ENCODE results near the gene PCDHGB5.
A peak's percentile ranks its signal among the peaks of the same experiment; 100 is the strongest.
"Not testable (repeated sequence)": the region's sequence is repeated elsewhere in the genome, so short reads cannot be mapped to it uniquely, and the experiment has no call there.

The PCDHGB5 gene

GRCh38 chr5:141399555-141400258 lies 2.0 kb downstream of the PCDHGB5 start:
- ChIA-PET POLR2A (no interaction called here), CTCF (no interaction called here)
- no peak for DNase-seq (ENCODE audit: extremely low spot score)
- TF ChIP-seq NFRKB (IDR thresholded peaks at IDR 0.05) (no peak), BHLHE40 (IDR thresholded peaks at IDR 0.05; ENCODE audit: borderline replicate concordance) (no peak), FOXA1 (IDR thresholded peaks at IDR 0.05) (no peak), L3MBTL2 (conservative IDR thresholded peaks at IDR 0.05) (no peak), CTBP1 (IDR thresholded peaks at IDR 0.05; ENCODE audit: borderline replicate concordance) (no peak), FOXM1 (IDR thresholded peaks at IDR 0.05; ENCODE audit: borderline replicate concordance) (no peak), ARNT (IDR thresholded peaks at IDR 0.05) (no peak), TARDBP (IDR thresholded peaks at IDR 0.05) (no peak), SUZ12 (IDR thresholded peaks at IDR 0.05) (no peak), FOXK2 (IDR thresholded peaks at IDR 0.05) (no peak), SP1 (IDR thresholded peaks at IDR 0.05) (no peak), HDGF (IDR thresholded peaks at IDR 0.05; ENCODE audit: borderline replicate concordance) (no peak), ELF4 (IDR thresholded peaks at IDR 0.05) (no peak), LEF1 (IDR thresholded peaks at IDR 0.05; ENCODE audit: borderline replicate concordance) (no peak)

- TF ChIP-seq FOXK2 (IDR thresholded peaks at IDR 0.05): no peak
- TF ChIP-seq CTBP1 (IDR thresholded peaks at IDR 0.05; ENCODE audit: borderline replicate concordance): no peak
- no peak for TF ChIP-seq SP1 (IDR thresholded peaks at IDR 0.05)
- no peak for TF ChIP-seq PKNOX1 (IDR thresholded peaks at IDR 0.05)
- no peak for TF ChIP-seq HDGF (IDR thresholded peaks at IDR 0.05; ENCODE audit: borderline replicate concordance)
- no peak for TF ChIP-seq ELF4 (IDR thresholded peaks at IDR 0.05)
- no peak for TF ChIP-seq ZNF384 (IDR thresholded peaks at IDR 0.05)
- TF ChIP-seq TARDBP (IDR thresholded peaks at IDR 0.05): no peak
- no peak for TF ChIP-seq ARNT (IDR thresholded peaks at IDR 0.05)
- TF ChIP-seq LEF1 (IDR thresholded peaks at IDR 0.05; ENCODE audit: borderline replicate concordance): no peak
- no peak for TF ChIP-seq FOXM1 (IDR thresholded peaks at IDR 0.05; ENCODE audit: borderline replicate concordance)
- no peak for TF ChIP-seq BHLHE40 (IDR thresholded peaks at IDR 0.05; ENCODE audit: borderline replicate concordance)
- peak; percentile 39 for DNase-seq (ENCODE audit: extremely low spot score)
- POLR2A ChIA-PET: no interaction called here
- CTCF ChIA-PET: no interaction called here
These were observed 5.0 kb downstream of the PCDHGB5 start, which contains the start of gene PCDHGA9 for GRCh38 chr5:141402553-141403243. Gene PCDHGA9 (plus strand): TSS chr5:141402778. CDS start chr5:141402953, 175 bp downstream.

GRCh38 chr5:141403387-141403786 lies 5.6 kb downstream of the PCDHGB5 start:
- TF ChIP-seq LEF1 (IDR thresholded peaks at IDR 0.05; ENCODE audit: borderline replicate concordance) (no peak), L3MBTL2 (conservative IDR thresholded peaks at IDR 0.05) (no peak)
- no peak for DNase-seq (ENCODE audit: extremely low spot score)
- CTCF ChIA-PET: no interaction called here
- POLR2A ChIA-PET: no interaction called here

- DNase-seq (ENCODE audit: extremely low spot score); CTCF ChIA-PET; POLR2A ChIA-PET: not testable (repeated sequence)
These were observed 10.2 kb downstream of the PCDHGB5 start, which contains the start of gene PCDHGB6 for GRCh38 chr5:141407790-141408505. Gene PCDHGB6 (plus strand): TSS chr5:141408021. CDS start chr5:141408203, 182 bp downstream.

GRCh38 chr5:141409598-141410306 lies 12.0 kb downstream of the PCDHGB5 start:
- no peak for DNase-seq (ENCODE audit: extremely low spot score)
- CTCF ChIA-PET: no interaction called here
- POLR2A ChIA-PET: no interaction called here
- TF ChIP-seq SUZ12 (IDR thresholded peaks at IDR 0.05): no peak

GRCh38 chr5:141411575-141411974 lies 13.8 kb downstream of the PCDHGB5 start:
- no peak for DNase-seq (ENCODE audit: extremely low spot score)
- ChIA-PET CTCF (interaction anchor here (0.7 kb wide), 1 partner anchor 104 kb away, joined by 8 read pairs; no protein-coding TSS in a partner anchor), POLR2A (no interaction called here)
- no peak for TF ChIP-seq ARNT (IDR thresholded peaks at IDR 0.05)
- TF ChIP-seq LEF1 (IDR thresholded peaks at IDR 0.05; ENCODE audit: borderline replicate concordance): no peak
- no peak for TF ChIP-seq FOXM1 (IDR thresholded peaks at IDR 0.05; ENCODE audit: borderline replicate concordance)
- TF ChIP-seq ELF4 (IDR thresholded peaks at IDR 0.05): no peak
- no peak for TF ChIP-seq SUZ12 (IDR thresholded peaks at IDR 0.05)
- TF ChIP-seq TARDBP (IDR thresholded peaks at IDR 0.05): no peak
- no peak for TF ChIP-seq SP1 (IDR thresholded peaks at IDR 0.05)
- TF ChIP-seq ZNF384 (IDR thresholded peaks at IDR 0.05): no peak
- no peak for TF ChIP-seq FOXK2 (IDR thresholded peaks at IDR 0.05)

GRCh38 chr5:141412854-141413539 lies 15.2 kb downstream of the PCDHGB5 start, which contains the start of gene PCDHGA10:
Gene PCDHGA10 (plus strand): TSS chr5:141412987. CDS start chr5:141413176, 189 bp downstream.
- CTCF ChIA-PET: interaction anchor here (0.7 to 1.7 kb wide), 5 partner anchors 8 to 424 kb away, joined by 3 to 11 read pairs (median 5); partner anchors contain the start of genes PCDHGA11 and TAF7
- DNase-seq (ENCODE audit: extremely low spot score): peak; percentile 45
- POLR2A ChIA-PET: no interaction called here
- no peak for TF ChIP-seq SP1 (IDR thresholded peaks at IDR 0.05)
- no peak for TF ChIP-seq BHLHE40 (IDR thresholded peaks at IDR 0.05; ENCODE audit: borderline replicate concordance)
- TF ChIP-seq L3MBTL2 (conservative IDR thresholded peaks at IDR 0.05): no peak
- no peak for TF ChIP-seq FOXA1 (IDR thresholded peaks at IDR 0.05)
- TF ChIP-seq TARDBP (IDR thresholded peaks at IDR 0.05): no peak
